ENCODE data around the gene ARF1.

The ARF1 gene

GRCh38 chr1:228058949-228059633 lies 23.4 kb upstream of the ARF1 start:
- H3K9me3 ChIP-seq (replicated peaks; ENCODE audit: low read length), result no peaks in the 10 kb centered on the region
- H3K4me3 ChIP-seq (ENCODE audit: low read length), result no peak overlapping the region
- H3K27me3 ChIP-seq (ENCODE audit: control insufficient read depth, insufficient read depth, low read length), result peaks cover 52% of the 10 kb centered on the region
- no peak overlapping the region for H3K9ac ChIP-seq (ENCODE audit: low read depth, low read length)
- H3K4me1 ChIP-seq (ENCODE audit: control insufficient read depth, insufficient read depth, low read length), result no peaks in the 10 kb centered on the region
- H3K4me2 ChIP-seq (ENCODE audit: low read length), result no peak overlapping the region
- H3K36me3 ChIP-seq (ENCODE audit: insufficient read depth, low read length), result no peaks in the 10 kb centered on the region

GRCh38 chr1:228059634-228060457 lies 22.7 kb upstream of the ARF1 start:
- Histone ChIP-seq H3K9ac (ENCODE audit: low read depth, low read length) (no peak overlapping the region), H3K4me1 (ENCODE audit: control insufficient read depth, insufficient read depth, low read length) (no peaks in the 10 kb centered on the region), H3K27me3 (ENCODE audit: control insufficient read depth, insufficient read depth, low read length) (peaks cover 52% of the 10 kb centered on the region), H3K4me3 (ENCODE audit: low read length) (no peak overlapping the region), H3K36me3 (ENCODE audit: insufficient read depth, low read length) (no peaks in the 10 kb centered on the region), H3K4me2 (ENCODE audit: low read length) (no peak overlapping the region), H3K9me3 (replicated peaks; ENCODE audit: low read length) (no peaks in the 10 kb centered on the region)

- Histone ChIP-seq H3K4me1 (ENCODE audit: control insufficient read depth, insufficient read depth, low read length) (no peaks in the 10 kb centered on the region), H3K36me3 (ENCODE audit: insufficient read depth, low read length) (no peaks in the 10 kb centered on the region), H3K4me3 (ENCODE audit: low read length) (no peak overlapping the region), H3K9me3 (replicated peaks; ENCODE audit: low read length) (no peaks in the 10 kb centered on the region), H3K9ac (ENCODE audit: low read depth, low read length) (no peak overlapping the region), H3K4me2 (ENCODE audit: low read length) (peak overlapping the region; percentile 44), H3K27me3 (ENCODE audit: control insufficient read depth, insufficient read depth, low read length) (peaks cover 50% of the 10 kb centered on the region)
Measured at GRCh38 chr1:228060458-228061190, 21.9 kb upstream of the ARF1 start.

GRCh38 chr1:228061411-228062084 lies 21.0 kb upstream of the ARF1 start:
- Histone ChIP-seq H3K27me3 (ENCODE audit: control insufficient read depth, insufficient read depth, low read length) (peaks cover 44% of the 10 kb centered on the region), H3K9me3 (replicated peaks; ENCODE audit: low read length) (no peaks in the 10 kb centered on the region), H3K36me3 (ENCODE audit: insufficient read depth, low read length) (no peaks in the 10 kb centered on the region), H3K4me1 (ENCODE audit: control insufficient read depth, insufficient read depth, low read length) (no peaks in the 10 kb centered on the region), H3K9ac (ENCODE audit: low read depth, low read length) (no peak overlapping the region), H3K4me3 (ENCODE audit: low read length) (no peak overlapping the region), H3K4me2 (ENCODE audit: low read length) (no peak overlapping the region)

GRCh38 chr1:228062085-228062791 lies 20.3 kb upstream of the ARF1 start:
- Histone ChIP-seq H3K36me3 (ENCODE audit: insufficient read depth, low read length) (no peaks in the 10 kb centered on the region), H3K9ac (ENCODE audit: low read depth, low read length) (no peak overlapping the region), H3K9me3 (replicated peaks; ENCODE audit: low read length) (no peaks in the 10 kb centered on the region), H3K27me3 (ENCODE audit: control insufficient read depth, insufficient read depth, low read length) (peaks cover 46% of the 10 kb centered on the region), H3K4me2 (ENCODE audit: low read length) (no peak overlapping the region), H3K4me1 (ENCODE audit: control insufficient read depth, insufficient read depth, low read length) (no peaks in the 10 kb centered on the region), H3K4me3 (ENCODE audit: low read length) (no peak overlapping the region)

- Histone ChIP-seq H3K9ac (ENCODE audit: low read depth, low read length) (no peak overlapping the region), H3K4me3 (ENCODE audit: low read length) (no peak overlapping the region), H3K4me1 (ENCODE audit: control insufficient read depth, insufficient read depth, low read length) (no peaks in the 10 kb centered on the region), H3K27me3 (ENCODE audit: control insufficient read depth, insufficient read depth, low read length) (peaks cover 45% of the 10 kb centered on the region), H3K9me3 (replicated peaks; ENCODE audit: low read length) (no peaks in the 10 kb centered on the region), H3K4me2 (ENCODE audit: low read length) (no peak overlapping the region), H3K36me3 (ENCODE audit: insufficient read depth, low read length) (no peaks in the 10 kb centered on the region)
Measured at GRCh38 chr1:228062812-228063211, 19.7 kb upstream of the ARF1 start.

- peaks cover 39% of the 10 kb centered on the region for H3K27me3 ChIP-seq (ENCODE audit: control insufficient read depth, insufficient read depth, low read length)
- H3K4me2 ChIP-seq (ENCODE audit: low read length), result no peak overlapping the region
- H3K4me3 ChIP-seq (ENCODE audit: low read length), result no peak overlapping the region
- no peaks in the 10 kb centered on the region for H3K36me3 ChIP-seq (ENCODE audit: insufficient read depth, low read length)
- H3K9me3 ChIP-seq (replicated peaks; ENCODE audit: low read length), result no peaks in the 10 kb centered on the region
- H3K9ac ChIP-seq (ENCODE audit: low read depth, low read length), result no peak overlapping the region
- no peaks in the 10 kb centered on the region for H3K4me1 ChIP-seq (ENCODE audit: control insufficient read depth, insufficient read depth, low read length)
Measured at GRCh38 chr1:228063251-228064191, 19.0 kb upstream of the ARF1 start.

GRCh38 chr1:228064296-228064695 lies 18.2 kb upstream of the ARF1 start:
- no peaks in the 10 kb centered on the region for H3K9me3 ChIP-seq (replicated peaks; ENCODE audit: low read length)
- H3K27me3 ChIP-seq (ENCODE audit: control insufficient read depth, insufficient read depth, low read length), result peaks cover 31% of the 10 kb centered on the region
- H3K4me1 ChIP-seq (ENCODE audit: control insufficient read depth, insufficient read depth, low read length), result no peaks in the 10 kb centered on the region
- no peak overlapping the region for H3K4me2 ChIP-seq (ENCODE audit: low read length)
- no peaks in the 10 kb centered on the region for H3K36me3 ChIP-seq (ENCODE audit: insufficient read depth, low read length)
- H3K4me3 ChIP-seq (ENCODE audit: low read length), result no peak overlapping the region
- H3K9ac ChIP-seq (ENCODE audit: low read depth, low read length), result no peak overlapping the region

GRCh38 chr1:228064741-228065542 lies 17.6 kb upstream of the ARF1 start:
- Histone ChIP-seq H3K4me2 (ENCODE audit: low read length) (no peak overlapping the region), H3K36me3 (ENCODE audit: insufficient read depth, low read length) (no peaks in the 10 kb centered on the region), H3K4me1 (ENCODE audit: control insufficient read depth, insufficient read depth, low read length) (no peaks in the 10 kb centered on the region), H3K27me3 (ENCODE audit: control insufficient read depth, insufficient read depth, low read length) (peaks cover 29% of the 10 kb centered on the region), H3K9ac (ENCODE audit: low read depth, low read length) (no peak overlapping the region), H3K9me3 (replicated peaks; ENCODE audit: low read length) (no peaks in the 10 kb centered on the region), H3K4me3 (ENCODE audit: low read length) (no peak overlapping the region)

Measured in skeletal muscle satellite cell (primary cell).